ENCODE measurements around the gene CYSTM1. TPM values are rescaled to one million over a fixed set of nuclear protein-coding genes. Genes with fewer than 3 reads are reported as not detected.

The CYSTM1 gene
- total and polyA plus RNA-seq, 10 donors = 25.8 to 78.3 (median 38.3) TPM

DNA sequence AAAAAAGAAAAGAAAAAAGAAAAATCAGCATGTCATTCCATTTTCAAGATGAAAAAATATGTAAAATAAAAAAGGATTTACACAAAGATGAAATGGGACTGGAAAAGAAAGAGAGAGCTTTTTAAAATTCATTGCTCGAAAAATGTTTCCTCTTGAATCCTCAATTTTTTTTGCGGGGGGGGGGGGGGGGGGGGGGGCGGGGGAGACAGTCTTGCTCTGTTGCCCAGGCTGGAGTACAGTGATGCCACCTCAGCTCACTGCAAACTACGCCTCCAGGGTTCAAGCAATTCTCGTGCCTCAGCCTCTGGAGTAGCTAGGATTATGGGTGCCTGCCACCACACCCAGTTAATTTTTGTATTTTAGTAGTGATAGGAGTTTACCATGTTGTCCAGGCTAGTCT, 111.4 kb downstream of the CYSTM1 start:
- H3K27ac ChIP-seq = no peak overlapping the region
- intact Hi-C loops (cut with DNase I; ENCODE audit: low total_unique reads) = no loop called here
- H3K36me3 ChIP-seq = peaks cover 0 to under 1% (median 0%) of the 10 kb centered on the region in 6 donors
- no peak overlapping the region for H3K4me3 ChIP-seq
- 90 to 100% (median 93%) methylated on average over 4 to 5 of the region's 5 CpGs for WGBS, 5 donors
- no peaks in the 10 kb centered on the region for H3K27me3 ChIP-seq (replicated peaks in 1 of 7)
- DNase-seq = no peak
- H3K9me3 ChIP-seq = no peaks in the 10 kb centered on the region
- peaks cover 9 to 39% (median 22%) of the 10 kb centered on the region in 6 donors for H3K4me1 ChIP-seq
- TF ChIP-seq CTCF (IDR thresholded peaks at IDR 0.05 in 8 of 11, conservative IDR thresholded peaks at IDR 0.05 in 3 of 11) = no peak
- no peak for TF ChIP-seq POLR2A (IDR thresholded peaks at IDR 0.05)
- no peak for TF ChIP-seq POLR2AphosphoS5 (IDR thresholded peaks at IDR 0.05)

DNA sequence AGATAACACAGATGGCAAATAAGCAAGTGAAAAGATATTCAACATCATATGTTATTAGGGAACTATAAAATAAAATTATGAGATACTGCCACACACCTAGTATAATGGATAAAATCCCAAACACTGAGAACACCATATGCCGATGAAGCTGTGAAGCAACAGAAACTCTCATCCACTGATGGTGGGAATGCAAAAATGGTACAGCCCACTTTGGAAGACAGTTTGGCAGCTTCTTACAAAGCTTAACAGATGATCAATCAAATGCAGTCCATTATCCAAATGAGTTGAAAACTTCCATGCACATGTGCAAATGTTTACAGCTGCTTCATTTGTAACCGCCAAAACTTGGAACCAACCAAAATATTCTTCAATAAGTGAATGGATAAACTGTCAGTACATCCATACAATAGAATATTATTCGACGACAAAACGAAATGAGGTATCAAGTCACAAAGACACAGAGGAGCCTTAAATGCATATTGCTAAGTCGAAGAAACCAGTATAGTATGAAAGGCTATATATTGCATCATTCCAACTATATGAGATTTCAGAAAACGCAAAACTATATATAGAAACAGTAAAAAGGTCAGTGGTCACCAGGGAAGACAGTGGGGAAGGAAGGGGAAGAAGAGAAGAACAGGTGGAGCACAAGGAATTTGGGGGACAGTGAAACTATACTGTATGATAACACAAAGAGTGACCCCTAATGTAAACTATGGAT, 113.0 kb downstream of the CYSTM1 start:
- Histone ChIP-seq H3K36me3 (no peaks in the 10 kb centered on the region), H3K9me3 (no peaks in the 10 kb centered on the region), H3K27ac (no peak overlapping the region), H3K4me3 (no peak overlapping the region), H3K4me1 (peaks cover 9 to 39% (median 26%) of the 10 kb centered on the region in 6 donors), H3K27me3 (replicated peaks in 1 of 7) (no peaks in the 10 kb centered on the region)
- WGBS, 5 donors = 85 to 89% (median 87%) methylated on average over 7 of the region's 7 CpGs
- intact Hi-C loops (cut with DNase I; ENCODE audit: low total_unique reads) = no loop called here
- DNase-seq = no peak
- no peak for TF ChIP-seq CTCF (IDR thresholded peaks at IDR 0.05 in 8 of 11, conservative IDR thresholded peaks at IDR 0.05 in 3 of 11)
- no peak for TF ChIP-seq POLR2A (IDR thresholded peaks at IDR 0.05)
- TF ChIP-seq POLR2AphosphoS5 (IDR thresholded peaks at IDR 0.05) = no peak

DNA sequence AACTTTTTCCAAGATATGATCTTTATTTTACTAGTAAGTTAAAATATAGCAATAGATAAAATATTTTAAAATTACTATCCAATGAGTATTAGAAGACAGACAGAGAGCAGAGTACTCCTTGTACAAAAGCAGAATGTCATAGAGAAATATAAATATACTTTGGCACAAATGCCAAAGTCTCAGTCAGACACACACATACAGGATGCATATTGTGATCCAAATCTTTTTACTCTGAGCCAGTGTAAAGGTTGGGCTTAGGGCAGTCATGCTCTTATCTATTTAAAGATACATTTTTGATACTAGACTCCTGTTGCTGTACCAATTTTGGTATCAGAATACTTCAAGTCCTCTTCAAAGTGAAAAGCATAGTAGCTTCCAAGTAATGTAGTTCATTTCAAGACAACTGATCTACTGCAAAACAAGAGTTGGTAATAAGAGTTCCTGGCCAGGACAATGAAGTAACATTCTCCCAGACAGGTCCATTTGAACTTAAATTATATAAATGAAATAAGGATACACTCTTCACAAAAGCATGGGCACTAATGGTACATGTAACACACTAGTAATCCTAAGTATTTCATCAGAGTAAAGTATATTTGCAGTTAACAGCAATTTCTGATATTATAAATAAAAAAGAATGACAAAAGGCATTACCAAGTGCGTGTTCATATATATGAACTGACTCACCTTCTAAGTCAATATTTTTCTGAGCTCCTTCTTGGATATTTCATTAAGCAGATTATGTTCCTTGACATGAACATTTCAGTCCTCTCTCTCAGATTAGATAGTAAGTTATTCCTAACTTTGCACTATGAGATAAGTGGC, 117.4 kb downstream of the CYSTM1 start:
- no peak for DNase-seq
- WGBS, 5 donors = 88 to 100% (median 98%) methylated on average over 1 of the region's 1 CpG
- H3K27me3 ChIP-seq (replicated peaks in 1 of 7) = no peaks in the 10 kb centered on the region
- H3K9me3 ChIP-seq = no peaks in the 10 kb centered on the region
- no peak overlapping the region for H3K4me3 ChIP-seq
- TF ChIP-seq POLR2A (IDR thresholded peaks at IDR 0.05) (no peak), CTCF (IDR thresholded peaks at IDR 0.05 in 8 of 11, conservative IDR thresholded peaks at IDR 0.05 in 3 of 11) (no peak), POLR2AphosphoS5 (IDR thresholded peaks at IDR 0.05) (no peak)
- intact Hi-C loops (cut with DNase I; ENCODE audit: low total_unique reads) = no loop called here
- peaks cover 4 to 60% (median 35%) of the 10 kb centered on the region in 6 donors for H3K4me1 ChIP-seq
- peaks cover 0 to 9% (median 0%) of the 10 kb centered on the region in 6 donors for H3K36me3 ChIP-seq
- H3K27ac ChIP-seq = no peak overlapping the region

Other genes starting within 250 kb of the CYSTM1 start
- 1 to 10 TPM; 3.5 to 7.7 (median 6.7) TPM for gene NRG2, start 131.9 kb upstream of the CYSTM1 start, total RNA-seq
- 1 to 10 TPM in 1 of 3 donors, under 1 TPM in 2; 0.83 to 2.1 (median 0.96) TPM for gene NRG2, start 131.9 kb upstream of the CYSTM1 start, polyA plus RNA-seq
- 10 to 100 TPM; 19.0 to 36.2 (median 28.2) TPM for gene PURA, start 61.1 kb upstream of the CYSTM1 start, total RNA-seq
- gene PURA, start 61.1 kb upstream of the CYSTM1 start, polyA plus RNA-seq = 1 to 10 TPM; 2.8 to 4.7 (median 3.0) TPM
- gene IGIP, start 49.3 kb upstream of the CYSTM1 start, total RNA-seq = 10 to 100 TPM in 5 of 7 donors, 1 to 10 TPM in 2; 8.1 to 20.4 (median 12.8) TPM
- gene IGIP, start 49.3 kb upstream of the CYSTM1 start, polyA plus RNA-seq = 1 to 10 TPM; 4.7 to 6.4 (median 4.9) TPM
- 10 to 100 TPM; 38.0 to 77.3 (median 41.2) TPM for gene PFDN1, start 127.9 kb downstream of the CYSTM1 start, total RNA-seq
- gene PFDN1, start 127.9 kb downstream of the CYSTM1 start, polyA plus RNA-seq = 10 to 100 TPM; 62.8 to 82.1 (median 77.9) TPM
- gene HBEGF, start 171.4 kb downstream of the CYSTM1 start, total RNA-seq = 10 to 100 TPM in 2 of 7 donors, 1 to 10 TPM in 5; 4.2 to 16.2 (median 8.9) TPM
- gene HBEGF, start 171.4 kb downstream of the CYSTM1 start, polyA plus RNA-seq = 1 to 10 TPM; 1.2 to 2.7 (median 1.7) TPM
- gene SLC4A9, start 185.0 kb downstream of the CYSTM1 start, total RNA-seq = under 1 TPM in 4 of 7 donors, not detected in 3; 0.10 to 0.54 (median 0.16) TPM
- gene SLC4A9, start 185.0 kb downstream of the CYSTM1 start, polyA plus RNA-seq = under 1 TPM; 0.03 to 0.05 (median 0.04) TPM
- 100 to 1,000 TPM; 154 to 235 (median 167) TPM for gene ANKHD1, start 226.6 kb downstream of the CYSTM1 start, total RNA-seq
- 10 to 100 TPM; 30.5 to 52.3 (median 42.3) TPM for gene ANKHD1, start 226.6 kb downstream of the CYSTM1 start, polyA plus RNA-seq